LNCaP clone FGC (cell line): Measurements from ENCODE around the gene CDK5R1.

Source experiments
- DNase-seq: peaks from one replicate; pipeline ENCODE4 v3.0.0-alpha.2; 2011; ENCODE audit warnings: low read depth
- H3K4me3 ChIP-seq: 2 replicates; pipeline ENCODE4 v1.5.1; 2011; ENCODE audit warnings: mild to moderate bottlenecking, low read depth, low read length, control low read depth
- TF ChIP-seq, protein P1 (sequence below): IDR thresholded peaks from 2 replicates; pipeline ENCODE4 v1.5.1; 2012; ENCODE audit warnings: mild to moderate bottlenecking; ENCODE audit not compliant: control insufficient read depth, insufficient read depth; ENCODE audit errors: extremely low read depth

CDK5R1 gene

DNA sequence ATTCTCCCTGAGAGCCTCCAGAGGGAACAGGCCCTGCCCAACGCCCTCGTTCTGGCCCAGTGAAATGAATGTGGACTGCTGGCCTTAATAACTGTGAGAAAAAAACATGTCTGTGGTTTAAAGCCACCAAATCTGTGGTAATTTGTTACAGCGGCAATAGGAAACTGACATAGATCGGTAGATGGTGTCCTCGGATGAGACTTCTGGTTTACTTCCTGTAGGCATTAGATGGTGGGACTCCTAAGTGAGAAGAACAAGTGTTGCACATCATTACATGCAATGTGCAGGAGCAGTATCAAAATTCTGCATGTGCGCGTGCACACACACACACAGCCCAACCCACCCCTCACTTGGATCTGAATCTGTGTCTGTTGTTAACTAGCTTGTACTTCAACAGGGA lies 42.0 kb downstream of the CDK5R1 start:
- TF ChIP-seq, protein P1, sequence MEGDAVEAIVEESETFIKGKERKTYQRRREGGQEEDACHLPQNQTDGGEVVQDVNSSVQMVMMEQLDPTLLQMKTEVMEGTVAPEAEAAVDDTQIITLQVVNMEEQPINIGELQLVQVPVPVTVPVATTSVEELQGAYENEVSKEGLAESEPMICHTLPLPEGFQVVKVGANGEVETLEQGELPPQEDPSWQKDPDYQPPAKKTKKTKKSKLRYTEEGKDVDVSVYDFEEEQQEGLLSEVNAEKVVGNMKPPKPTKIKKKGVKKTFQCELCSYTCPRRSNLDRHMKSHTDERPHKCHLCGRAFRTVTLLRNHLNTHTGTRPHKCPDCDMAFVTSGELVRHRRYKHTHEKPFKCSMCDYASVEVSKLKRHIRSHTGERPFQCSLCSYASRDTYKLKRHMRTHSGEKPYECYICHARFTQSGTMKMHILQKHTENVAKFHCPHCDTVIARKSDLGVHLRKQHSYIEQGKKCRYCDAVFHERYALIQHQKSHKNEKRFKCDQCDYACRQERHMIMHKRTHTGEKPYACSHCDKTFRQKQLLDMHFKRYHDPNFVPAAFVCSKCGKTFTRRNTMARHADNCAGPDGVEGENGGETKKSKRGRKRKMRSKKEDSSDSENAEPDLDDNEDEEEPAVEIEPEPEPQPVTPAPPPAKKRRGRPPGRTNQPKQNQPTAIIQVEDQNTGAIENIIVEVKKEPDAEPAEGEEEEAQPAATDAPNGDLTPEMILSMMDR = no peak
- no peak for DNase-seq
- no peak overlapping the region for H3K4me3 ChIP-seq

DNA sequence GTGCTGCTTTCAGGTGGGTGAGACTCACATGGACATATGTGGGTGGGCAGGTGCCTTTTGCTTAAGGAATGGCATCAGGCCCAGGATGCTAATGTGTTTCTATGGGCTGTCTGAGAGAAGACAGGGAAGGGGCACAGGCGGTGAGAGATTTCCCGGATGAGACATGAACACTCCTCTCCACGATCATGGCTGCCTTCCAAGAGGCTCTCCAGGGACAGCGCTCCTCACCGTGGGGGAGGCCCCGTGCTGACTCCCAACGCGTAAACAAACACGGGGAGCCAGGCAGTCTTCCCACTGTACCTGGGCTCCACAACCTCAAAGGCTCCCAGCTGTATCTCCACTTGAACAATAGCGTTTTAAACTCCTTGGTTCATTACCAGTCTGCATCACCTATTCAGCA lies 42.8 kb downstream of the CDK5R1 start:
- no peak for DNase-seq

DNA sequence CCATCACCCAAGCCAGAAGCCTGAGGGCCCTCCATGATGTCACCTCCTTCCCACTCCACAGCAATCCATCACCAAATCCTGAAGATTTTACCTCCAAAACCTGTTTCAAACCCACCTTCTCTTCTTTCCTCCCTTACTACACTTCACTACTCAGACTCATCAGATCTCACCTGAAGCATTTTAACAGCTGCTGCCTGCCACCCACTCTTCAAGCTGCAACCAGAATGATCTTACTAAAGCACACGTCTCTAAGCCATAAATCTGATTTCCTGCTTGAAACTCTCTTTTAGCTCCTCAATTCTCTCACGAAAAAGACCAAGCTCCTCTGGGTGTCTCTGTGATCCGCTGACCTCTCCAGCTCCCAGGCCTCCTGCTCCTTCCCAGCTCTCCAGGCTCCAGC lies 46.5 kb downstream of the CDK5R1 start:
- no peak for DNase-seq
- no peak overlapping the region for H3K4me3 ChIP-seq
- TF ChIP-seq, protein P1 = no peak

More for the DNA sequence above, 42.8 kb downstream of the CDK5R1 start:
- no peak overlapping the region for H3K4me3 ChIP-seq
- TF ChIP-seq, protein P1 = no peak

DNA sequence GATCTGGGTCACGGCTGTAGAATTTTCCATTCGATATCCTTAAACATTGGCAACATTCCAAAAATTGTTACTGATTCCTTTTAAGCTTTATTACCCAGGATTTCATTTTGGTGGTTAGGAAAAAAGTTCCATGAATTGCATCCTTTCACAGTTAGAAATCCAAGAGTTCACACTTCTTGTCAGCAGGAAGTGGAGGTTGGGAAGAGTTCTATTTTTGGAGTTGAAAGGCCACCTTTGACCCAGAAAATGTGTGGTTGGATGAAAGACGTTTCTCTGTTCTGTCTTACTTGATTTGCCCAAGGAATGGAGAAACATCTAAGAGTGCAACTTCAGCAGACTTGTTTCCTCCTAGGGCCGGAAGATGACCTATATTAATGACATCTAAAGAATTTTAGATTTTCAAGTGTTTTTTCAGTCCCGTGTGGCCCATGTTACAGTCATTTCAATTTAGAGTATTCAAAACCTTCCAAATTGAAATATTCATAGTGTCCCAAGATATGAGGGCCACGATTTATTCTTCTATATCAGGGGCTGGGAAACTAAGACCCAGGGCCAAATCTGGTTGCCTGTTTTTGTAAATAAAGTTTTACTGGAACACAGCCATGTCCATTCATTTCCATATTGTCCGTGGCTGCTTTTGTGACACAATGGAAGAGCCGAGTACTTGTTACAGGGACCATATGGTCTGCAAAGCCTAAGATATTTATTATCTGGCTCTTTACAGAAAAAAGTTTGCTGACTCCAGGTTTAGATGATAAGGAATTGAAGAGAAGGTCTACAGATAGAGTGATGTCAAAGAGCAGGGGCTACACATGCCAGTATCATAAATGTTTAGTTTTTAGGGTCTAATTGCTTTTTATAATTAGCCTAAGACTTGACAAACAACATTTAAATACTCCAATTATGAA lies 50.2 kb downstream of the CDK5R1 start:
- H3K4me3 ChIP-seq = no peak overlapping the region
- no peak for DNase-seq
- TF ChIP-seq, protein P1 = no peak
